OCI-LY7 (cell line): ENCODE data around the gene UBR2.

Experiments
- CTCF ChIP-seq: fragments of 200-600 bp; sonication (generic); conservative IDR thresholded peaks from 2 replicates; pipeline ENCODE4 v1.5.1; 2014; ENCODE audit warnings: mild to moderate bottlenecking, antibody characterized with exemption, low read length, moderate library complexity, mixed read lengths
- EZH2phosphoT487 ChIP-seq: fragments of 200-600 bp; sonication (generic); IDR thresholded peaks from 2 replicates; pipeline ENCODE4 v1.6.1; 2018; ENCODE audit warnings: low read depth, borderline replicate concordance, mild to moderate bottlenecking, mixed run types, antibody characterized with exemption, low read length, moderate library complexity, mixed read lengths

DNA sequence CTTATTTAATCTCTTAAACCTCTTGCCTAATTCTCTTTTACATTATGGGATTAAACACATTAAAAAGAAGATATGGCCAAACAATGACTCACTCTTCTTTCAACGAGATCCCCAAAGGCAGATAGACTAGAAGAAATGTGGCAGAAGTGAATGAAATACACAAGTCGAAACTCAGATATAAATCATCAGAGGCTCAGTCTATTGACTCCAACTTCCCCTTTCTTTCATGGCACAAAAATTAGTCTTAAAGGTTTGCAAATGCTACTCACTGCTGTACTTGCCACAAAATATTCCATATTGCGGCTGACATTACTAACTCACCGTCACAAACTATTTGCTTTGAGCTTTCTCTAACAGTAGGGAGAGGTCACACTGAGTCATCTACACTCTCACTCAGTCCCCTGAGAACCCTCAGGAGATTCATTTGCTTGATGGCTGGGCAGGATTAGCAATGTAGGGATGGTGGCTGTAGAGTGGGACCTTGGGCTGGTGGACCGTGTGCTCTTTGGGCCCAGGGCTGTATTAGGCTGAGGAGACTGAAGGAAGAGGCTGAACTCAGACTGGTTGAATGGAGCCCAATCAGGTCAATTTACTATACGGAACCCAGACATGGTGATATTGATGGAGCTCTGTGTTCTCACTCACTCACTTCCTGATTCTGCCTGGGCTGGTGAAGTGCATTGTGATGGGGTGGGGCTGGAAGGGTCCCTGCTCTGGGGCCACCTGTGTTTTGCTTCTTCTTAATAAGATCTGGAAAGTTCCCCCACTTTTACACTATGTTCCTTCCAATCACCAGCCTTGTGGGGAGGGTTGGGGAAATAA, 42.8 kb upstream of the UBR2 start:
- TF ChIP-seq EZH2phosphoT487 (no peak), CTCF (no peak)
